Measurements from ENCODE around the gene PALLD. TPM values are rescaled to one million over a fixed set of nuclear protein-coding genes. Genes with fewer than 3 reads are reported as not detected.

PALLD gene
- total RNA-seq, 1 experiment from 2014 or later, result 23.7 TPM

DNA sequence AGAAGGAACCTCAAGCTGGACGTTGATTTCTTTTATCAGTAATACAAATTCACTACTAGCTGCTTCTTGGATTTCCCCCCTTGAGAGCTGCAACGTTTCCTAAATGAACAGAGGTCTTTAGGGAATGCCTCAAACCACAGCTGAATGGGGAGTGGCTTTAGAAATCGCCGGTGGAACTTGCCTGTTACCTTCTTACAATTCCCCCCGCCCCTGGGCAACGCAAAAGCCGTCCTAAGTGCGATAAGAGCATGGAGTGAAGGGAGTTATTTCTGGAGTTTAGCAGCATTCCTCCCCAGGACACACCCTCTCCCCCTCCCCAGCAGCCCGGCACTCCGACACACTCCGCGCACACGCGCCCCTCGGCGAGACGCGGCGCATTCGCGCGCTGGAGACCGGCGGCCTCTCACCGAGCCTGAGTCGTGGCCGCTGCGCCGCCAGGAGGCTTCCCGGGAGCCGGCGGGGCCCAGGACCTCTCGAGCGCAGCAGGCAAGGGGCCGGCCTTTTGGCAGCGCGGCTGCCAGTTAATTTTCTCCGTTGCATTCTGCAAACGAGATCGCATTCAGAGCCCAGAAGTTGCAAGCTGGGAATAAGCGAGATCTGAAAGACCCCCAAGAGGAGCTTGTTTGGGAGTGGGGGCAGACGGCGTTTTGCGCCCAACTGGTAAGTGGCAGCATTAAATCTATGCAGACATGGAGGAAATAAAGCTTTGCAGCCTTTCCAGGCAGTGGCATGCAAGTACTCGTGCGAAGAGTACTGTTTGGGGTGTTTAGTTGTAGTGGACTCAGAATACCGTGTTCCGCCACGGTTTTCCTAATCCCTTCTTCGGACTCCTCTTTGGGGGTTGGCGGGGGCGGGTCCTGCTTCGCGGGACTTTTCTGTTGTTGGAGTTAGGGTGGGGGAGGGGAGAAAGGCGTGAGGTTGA is 134.7 kb downstream of the PALLD start (continued):
- TF ChIP-seq ZNF138 (CRISPR knock-in tag; conservative IDR thresholded peaks at IDR 0.05), result no peak
- no peak for TF ChIP-seq ZNF232 (CRISPR knock-in tag; IDR thresholded peaks at IDR 0.05)
- TF ChIP-seq JAZF1 (CRISPR knock-in tag; IDR thresholded peaks at IDR 0.05), result no peak
- 0 out of 2 replicates have a peak, but pooled peaks have one; percentile 41 for TF ChIP-seq ETV6 (CRISPR knock-in tag; IDR thresholded peaks at IDR 0.05)
- TF ChIP-seq, protein P1, sequence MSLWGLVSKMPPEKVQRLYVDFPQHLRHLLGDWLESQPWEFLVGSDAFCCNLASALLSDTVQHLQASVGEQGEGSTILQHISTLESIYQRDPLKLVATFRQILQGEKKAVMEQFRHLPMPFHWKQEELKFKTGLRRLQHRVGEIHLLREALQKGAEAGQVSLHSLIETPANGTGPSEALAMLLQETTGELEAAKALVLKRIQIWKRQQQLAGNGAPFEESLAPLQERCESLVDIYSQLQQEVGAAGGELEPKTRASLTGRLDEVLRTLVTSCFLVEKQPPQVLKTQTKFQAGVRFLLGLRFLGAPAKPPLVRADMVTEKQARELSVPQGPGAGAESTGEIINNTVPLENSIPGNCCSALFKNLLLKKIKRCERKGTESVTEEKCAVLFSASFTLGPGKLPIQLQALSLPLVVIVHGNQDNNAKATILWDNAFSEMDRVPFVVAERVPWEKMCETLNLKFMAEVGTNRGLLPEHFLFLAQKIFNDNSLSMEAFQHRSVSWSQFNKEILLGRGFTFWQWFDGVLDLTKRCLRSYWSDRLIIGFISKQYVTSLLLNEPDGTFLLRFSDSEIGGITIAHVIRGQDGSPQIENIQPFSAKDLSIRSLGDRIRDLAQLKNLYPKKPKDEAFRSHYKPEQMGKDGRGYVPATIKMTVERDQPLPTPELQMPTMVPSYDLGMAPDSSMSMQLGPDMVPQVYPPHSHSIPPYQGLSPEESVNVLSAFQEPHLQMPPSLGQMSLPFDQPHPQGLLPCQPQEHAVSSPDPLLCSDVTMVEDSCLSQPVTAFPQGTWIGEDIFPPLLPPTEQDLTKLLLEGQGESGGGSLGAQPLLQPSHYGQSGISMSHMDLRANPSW (CRISPR knock-in tag; conservative IDR thresholded peaks at IDR 0.05; ENCODE audit: low read depth), result no peak

DNA sequence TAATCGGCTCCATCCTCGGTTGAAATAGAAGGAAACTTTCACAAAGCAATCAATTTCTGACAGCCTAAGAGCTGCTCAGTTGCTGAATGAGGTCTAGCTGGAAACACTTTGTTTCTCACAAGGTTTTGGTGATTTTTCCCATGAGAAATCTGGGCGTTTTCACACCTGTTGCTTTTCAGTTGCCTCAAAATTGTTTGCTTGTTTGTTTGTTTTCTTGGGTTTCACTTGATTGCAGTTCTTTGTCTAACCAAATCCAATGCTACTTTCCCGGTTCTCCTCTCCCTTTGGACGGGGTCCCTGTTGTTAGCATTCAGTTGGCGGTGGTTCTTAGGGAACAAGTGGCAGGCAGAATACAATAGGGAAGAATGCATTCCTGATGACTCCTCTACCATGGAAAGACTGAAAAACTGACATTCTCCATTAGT is 135.5 kb downstream of the PALLD start:
- Mint-ChIP-seq H3K4me1 (peaks cover 44% of the 10 kb centered on the region), H3K4me3 (peak overlapping the region; percentile 88), H3K27me3 (ENCODE audit: low read depth) (peaks cover 19% of the 10 kb centered on the region), H3K27ac (no peak overlapping the region; the same call in none of the 2 replicates), H3K9me3 (no peaks in the 10 kb centered on the region), H3K36me3 (no peaks in the 10 kb centered on the region)
- ChIA-PET POLR2A (no interaction called here), CTCF (interaction anchor here (0.7 to 3.1 kb wide), 6 partner anchors 43 to 289 kb away, joined by 3 to 14 read pairs (median 3); partner anchors contain the start of gene DDX60L)
- no peak for DNase-seq (ENCODE audit: low spot score)
- peak; percentile 41 for ATAC-seq
- TF ChIP-seq ZNF416 (CRISPR knock-in tag; IDR thresholded peaks at IDR 0.05) (no peak), NR2C2 (CRISPR knock-in tag; IDR thresholded peaks at IDR 0.05) (no peak), FOXJ3 (CRISPR knock-in tag; IDR thresholded peaks at IDR 0.05; ENCODE audit: borderline replicate concordance) (no peak), FOXP1 (CRISPR knock-in tag; IDR thresholded peaks at IDR 0.05; ENCODE audit: borderline replicate concordance) (no peak), JAZF1 (CRISPR knock-in tag; IDR thresholded peaks at IDR 0.05) (no peak), TEAD4 (CRISPR knock-in tag; IDR thresholded peaks at IDR 0.05) (no peak), ZNF232 (CRISPR knock-in tag; IDR thresholded peaks at IDR 0.05) (no peak)
- TF ChIP-seq, protein P2, sequence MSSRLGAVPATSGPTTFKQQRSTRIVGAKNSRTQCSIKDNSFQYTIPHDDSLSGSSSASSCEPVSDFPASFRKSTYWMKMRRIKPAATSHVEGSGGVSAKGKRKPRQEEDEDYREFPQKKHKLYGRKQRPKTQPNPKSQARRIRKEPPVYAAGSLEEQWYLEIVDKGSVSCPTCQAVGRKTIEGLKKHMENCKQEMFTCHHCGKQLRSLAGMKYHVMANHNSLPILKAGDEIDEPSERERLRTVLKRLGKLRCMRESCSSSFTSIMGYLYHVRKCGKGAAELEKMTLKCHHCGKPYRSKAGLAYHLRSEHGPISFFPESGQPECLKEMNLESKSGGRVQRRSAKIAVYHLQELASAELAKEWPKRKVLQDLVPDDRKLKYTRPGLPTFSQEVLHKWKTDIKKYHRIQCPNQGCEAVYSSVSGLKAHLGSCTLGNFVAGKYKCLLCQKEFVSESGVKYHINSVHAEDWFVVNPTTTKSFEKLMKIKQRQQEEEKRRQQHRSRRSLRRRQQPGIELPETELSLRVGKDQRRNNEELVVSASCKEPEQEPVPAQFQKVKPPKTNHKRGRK (CRISPR knock-in tag; IDR thresholded peaks at IDR 0.05; ENCODE audit: borderline replicate concordance), result no peak
- TF ChIP-seq, protein P3, sequence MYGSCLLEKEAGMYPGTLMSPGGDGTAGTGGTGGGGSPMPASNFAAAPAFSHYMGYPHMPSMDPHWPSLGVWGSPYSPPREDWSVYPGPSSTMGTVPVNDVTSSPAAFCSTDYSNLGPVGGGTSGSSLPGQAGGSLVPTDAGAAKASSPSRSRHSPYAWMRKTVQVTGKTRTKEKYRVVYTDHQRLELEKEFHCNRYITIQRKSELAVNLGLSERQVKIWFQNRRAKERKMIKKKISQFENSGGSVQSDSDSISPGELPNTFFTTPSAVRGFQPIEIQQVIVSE (CRISPR knock-in tag; IDR thresholded peaks at IDR 0.05; ENCODE audit: borderline replicate concordance), result no peak
- TF ChIP-seq, protein P4, sequence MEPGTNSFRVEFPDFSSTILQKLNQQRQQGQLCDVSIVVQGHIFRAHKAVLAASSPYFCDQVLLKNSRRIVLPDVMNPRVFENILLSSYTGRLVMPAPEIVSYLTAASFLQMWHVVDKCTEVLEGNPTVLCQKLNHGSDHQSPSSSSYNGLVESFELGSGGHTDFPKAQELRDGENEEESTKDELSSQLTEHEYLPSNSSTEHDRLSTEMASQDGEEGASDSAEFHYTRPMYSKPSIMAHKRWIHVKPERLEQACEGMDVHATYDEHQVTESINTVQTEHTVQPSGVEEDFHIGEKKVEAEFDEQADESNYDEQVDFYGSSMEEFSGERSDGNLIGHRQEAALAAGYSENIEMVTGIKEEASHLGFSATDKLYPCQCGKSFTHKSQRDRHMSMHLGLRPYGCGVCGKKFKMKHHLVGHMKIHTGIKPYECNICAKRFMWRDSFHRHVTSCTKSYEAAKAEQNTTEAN (CRISPR knock-in tag; IDR thresholded peaks at IDR 0.05), result no peak

DNA sequence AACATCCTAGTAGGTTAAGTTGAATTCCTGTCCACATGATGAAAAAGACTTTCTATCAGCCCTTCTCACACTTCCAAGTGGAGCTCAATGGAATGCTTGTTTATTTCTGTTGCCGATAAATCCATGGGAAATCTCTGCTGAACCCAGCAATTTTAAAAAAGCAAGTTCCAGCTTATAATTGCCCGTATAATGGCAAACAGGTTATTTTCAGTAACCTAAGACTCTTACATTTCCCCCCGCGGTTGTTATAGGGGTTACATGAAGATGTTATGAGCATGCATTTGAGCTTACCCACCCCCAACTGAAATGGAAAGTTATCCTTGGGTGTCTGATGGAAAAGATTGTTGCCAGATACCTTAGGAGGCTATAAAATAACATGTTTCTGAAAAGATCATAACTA is 136.2 kb downstream of the PALLD start:
- ATAC-seq, result no peak
- Mint-ChIP-seq H3K4me1 (peaks cover 45% of the 10 kb centered on the region), H3K9me3 (no peaks in the 10 kb centered on the region), H3K27ac (no peak overlapping the region), H3K27me3 (ENCODE audit: low read depth) (peaks cover 19% of the 10 kb centered on the region), H3K4me3 (peak overlapping the region; percentile 88), H3K36me3 (no peaks in the 10 kb centered on the region)
- CTCF ChIA-PET, result interaction anchor here (1.5 to 3.1 kb wide), 3 partner anchors 42 to 288 kb away, joined by 3 to 14 read pairs (median 8); no protein-coding TSS in a partner anchor
- DNase-seq (ENCODE audit: low spot score), result no peak
- POLR2A ChIA-PET, result no interaction called here
- TF ChIP-seq NFATC4 (CRISPR knock-in tag; IDR thresholded peaks at IDR 0.05) (no peak), ZNF416 (CRISPR knock-in tag; IDR thresholded peaks at IDR 0.05) (no peak), NR2C2 (CRISPR knock-in tag; IDR thresholded peaks at IDR 0.05) (no peak), RORB (CRISPR knock-in tag; IDR thresholded peaks at IDR 0.05) (no peak), ZNF671 (CRISPR knock-in tag; IDR thresholded peaks at IDR 0.05) (no peak), FOXP1 (CRISPR knock-in tag; IDR thresholded peaks at IDR 0.05; ENCODE audit: borderline replicate concordance) (no peak), ESRRA (CRISPR knock-in tag; IDR thresholded peaks at IDR 0.05; ENCODE audit: borderline replicate concordance) (no peak), ZNF121 (CRISPR knock-in tag; IDR thresholded peaks at IDR 0.05) (no peak), ELF4 (CRISPR knock-in tag; IDR thresholded peaks at IDR 0.05; ENCODE audit: low read depth) (no peak), ZNF396 (CRISPR knock-in tag; IDR thresholded peaks at IDR 0.05; ENCODE audit: borderline replicate concordance) (no peak)
- TF ChIP-seq, protein P3 (CRISPR knock-in tag; IDR thresholded peaks at IDR 0.05; ENCODE audit: borderline replicate concordance), result no peak
- TF ChIP-seq, protein P5, sequence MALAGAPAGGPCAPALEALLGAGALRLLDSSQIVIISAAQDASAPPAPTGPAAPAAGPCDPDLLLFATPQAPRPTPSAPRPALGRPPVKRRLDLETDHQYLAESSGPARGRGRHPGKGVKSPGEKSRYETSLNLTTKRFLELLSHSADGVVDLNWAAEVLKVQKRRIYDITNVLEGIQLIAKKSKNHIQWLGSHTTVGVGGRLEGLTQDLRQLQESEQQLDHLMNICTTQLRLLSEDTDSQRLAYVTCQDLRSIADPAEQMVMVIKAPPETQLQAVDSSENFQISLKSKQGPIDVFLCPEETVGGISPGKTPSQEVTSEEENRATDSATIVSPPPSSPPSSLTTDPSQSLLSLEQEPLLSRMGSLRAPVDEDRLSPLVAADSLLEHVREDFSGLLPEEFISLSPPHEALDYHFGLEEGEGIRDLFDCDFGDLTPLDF (CRISPR knock-in tag; IDR thresholded peaks at IDR 0.05), result no peak
- TF ChIP-seq, protein P6, sequence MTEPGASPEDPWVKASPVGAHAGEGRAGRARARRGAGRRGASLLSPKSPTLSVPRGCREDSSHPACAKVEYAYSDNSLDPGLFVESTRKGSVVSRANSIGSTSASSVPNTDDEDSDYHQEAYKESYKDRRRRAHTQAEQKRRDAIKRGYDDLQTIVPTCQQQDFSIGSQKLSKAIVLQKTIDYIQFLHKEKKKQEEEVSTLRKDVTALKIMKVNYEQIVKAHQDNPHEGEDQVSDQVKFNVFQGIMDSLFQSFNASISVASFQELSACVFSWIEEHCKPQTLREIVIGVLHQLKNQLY (CRISPR knock-in tag; IDR thresholded peaks at IDR 0.05), result no peak

Measured in WTC11 (cell line).